Fibroblast of skin of abdomen (primary cell): ENCODE data around the gene RAPGEF2.
A peak's percentile ranks its signal among the peaks of the same experiment; 100 is the strongest.

Experiments
- DNase-seq: peaks from one replicate; pipeline ENCODE4 v3.0.0-alpha.2; 2013

RAPGEF2 gene

GRCh38 chr4:159334461-159334860 is 231.6 kb downstream of the RAPGEF2 start:
- DNase-seq = no peak

GRCh38 chr4:159337041-159337440 is 234.2 kb downstream of the RAPGEF2 start:
- DNase-seq = no peak

- DNase-seq = peak; percentile 29
Observed at GRCh38 chr4:159341522-159341921, 238.6 kb downstream of the RAPGEF2 start.

- DNase-seq = no peak
Observed at GRCh38 chr4:159342374-159342773, 239.5 kb downstream of the RAPGEF2 start.

- DNase-seq = no peak
Observed at GRCh38 chr4:159343116-159343515, 240.2 kb downstream of the RAPGEF2 start.

- no peak for DNase-seq
Observed at GRCh38 chr4:159344877-159345276, 242.0 kb downstream of the RAPGEF2 start.

GRCh38 chr4:159346681-159347080 is 243.8 kb downstream of the RAPGEF2 start:
- no peak for DNase-seq

- no peak for DNase-seq
Observed at GRCh38 chr4:159347813-159348212, 244.9 kb downstream of the RAPGEF2 start.

- no peak for DNase-seq
Observed at GRCh38 chr4:159349332-159349731, 246.5 kb downstream of the RAPGEF2 start.

- no peak for DNase-seq
Observed at GRCh38 chr4:159352609-159353008, 249.7 kb downstream of the RAPGEF2 start.

- DNase-seq = no peak
Observed at GRCh38 chr4:159353422-159354116, 250.7 kb downstream of the RAPGEF2 start.

GRCh38 chr4:159355466-159355865 is 252.6 kb downstream of the RAPGEF2 start:
- DNase-seq = no peak

- DNase-seq = no peak
Observed at GRCh38 chr4:159357350-159357749, 254.5 kb downstream of the RAPGEF2 start.

- peak; percentile 86 for DNase-seq
Observed at GRCh38 chr4:159358226-159358625, 255.3 kb downstream of the RAPGEF2 start.

- peak; percentile 90 for DNase-seq
Observed at GRCh38 chr4:159360549-159360948, 257.7 kb downstream of the RAPGEF2 start.

GRCh38 chr4:159363361-159363760 is 260.5 kb downstream of the RAPGEF2 start:
- peak; percentile 71 for DNase-seq

GRCh38 chr4:159366966-159367780 is 264.3 kb downstream of the RAPGEF2 start:
- DNase-seq = peak; percentile 29

GRCh38 chr4:159367781-159368080 is 264.9 kb downstream of the RAPGEF2 start:
- DNase-seq = no peak

- DNase-seq = no peak
Observed at GRCh38 chr4:159368320-159368719, 265.4 kb downstream of the RAPGEF2 start.

GRCh38 chr4:159369256-159369655 is 266.4 kb downstream of the RAPGEF2 start:
- DNase-seq = no peak

GRCh38 chr4:159370286-159370685 is 267.4 kb downstream of the RAPGEF2 start:
- no peak for DNase-seq

- peak; percentile 95 for DNase-seq
Observed at GRCh38 chr4:159374749-159375530, 272.1 kb downstream of the RAPGEF2 start.

GRCh38 chr4:159376289-159376688 is 273.4 kb downstream of the RAPGEF2 start:
- no peak for DNase-seq
